ENCODE results near the gene CHKA. TPM values are rescaled to one million over a fixed set of nuclear protein-coding genes. Genes with fewer than 3 reads are reported as not detected.

CHKA gene
- 12.0 and 15.3 TPM in 2 replicates for total RNA-seq
- polyA plus RNA-seq (2012) = 16.8 TPM

GRCh38 chr11:68121067-68121899, at the start of gene CHKA:
Gene CHKA (minus strand): TSS chr11:68121388. CDS start chr11:68121177, 211 bp downstream.
- peak; percentile 94 for DNase-seq (ENCODE audit: low read depth)

- DNase-seq (ENCODE audit: low read depth) = no peak
These were observed 48.3 kb upstream of the CHKA start for GRCh38 chr11:68169442-68169841.

- no peak for DNase-seq (ENCODE audit: low read depth)
These were observed 47.5 kb upstream of the CHKA start for GRCh38 chr11:68168694-68169093.

GRCh38 chr11:68167474-68167873, 46.3 kb upstream of the CHKA start:
- no peak for DNase-seq (ENCODE audit: low read depth)

GRCh38 chr11:68166969-68167368, 45.8 kb upstream of the CHKA start:
- DNase-seq (ENCODE audit: low read depth) = no peak

- DNase-seq (ENCODE audit: low read depth) = no peak
These were observed 44.4 kb upstream of the CHKA start for GRCh38 chr11:68165601-68166000.

- DNase-seq (ENCODE audit: low read depth) = no peak
These were observed 43.2 kb upstream of the CHKA start for GRCh38 chr11:68164437-68164836.

GRCh38 chr11:68163691-68164090, 42.5 kb upstream of the CHKA start:
- DNase-seq (ENCODE audit: low read depth) = no peak

- no peak for DNase-seq (ENCODE audit: low read depth)
These were observed 39.0 kb upstream of the CHKA start for GRCh38 chr11:68160100-68160695.

GRCh38 chr11:68159665-68160064, 38.5 kb upstream of the CHKA start:
- no peak for DNase-seq (ENCODE audit: low read depth)

GRCh38 chr11:68159161-68159560, 38.0 kb upstream of the CHKA start:
- no peak for DNase-seq (ENCODE audit: low read depth)

- DNase-seq (ENCODE audit: low read depth) = no peak
These were observed 37.4 kb upstream of the CHKA start for GRCh38 chr11:68158580-68158979.

- no peak for DNase-seq (ENCODE audit: low read depth)
These were observed 32.6 kb upstream of the CHKA start for GRCh38 chr11:68153742-68154141.

GRCh38 chr11:68150037-68150436, 28.8 kb upstream of the CHKA start:
- no peak for DNase-seq (ENCODE audit: low read depth)

GRCh38 chr11:68149417-68149816, 28.2 kb upstream of the CHKA start:
- DNase-seq (ENCODE audit: low read depth) = no peak

GRCh38 chr11:68148879-68149278, 27.7 kb upstream of the CHKA start:
- DNase-seq (ENCODE audit: low read depth) = no peak

- DNase-seq (ENCODE audit: low read depth) = no peak
These were observed 27.1 kb upstream of the CHKA start for GRCh38 chr11:68148071-68148805.

GRCh38 chr11:68146704-68147474, 25.7 kb upstream of the CHKA start:
- peak; percentile 60 for DNase-seq (ENCODE audit: low read depth)

GRCh38 chr11:68146010-68146540, 24.9 kb upstream of the CHKA start:
- peak; percentile 30 for DNase-seq (ENCODE audit: low read depth)

GRCh38 chr11:68145120-68145866, 24.1 kb upstream of the CHKA start:
- DNase-seq (ENCODE audit: low read depth) = no peak
